ENCODE data around the gene INVS.

- TF ChIP-seq FOXM1 (IDR thresholded peaks at IDR 0.05; ENCODE audit: low read depth) (no peak), USF2 (IDR thresholded peaks at IDR 0.05; ENCODE audit: borderline replicate concordance, low read depth, low read length) (no peak), CTCF (IDR thresholded peaks at IDR 0.05) (no peak), POLR2AphosphoS5 (IDR thresholded peaks at IDR 0.05; ENCODE audit: low read depth, low read length) (no peak), RFX5 (IDR thresholded peaks at IDR 0.05; ENCODE audit: low read length) (no peak), SIN3A (IDR thresholded peaks at IDR 0.05; ENCODE audit: borderline replicate concordance, low read depth, low read length) (no peak), RAD21 (IDR thresholded peaks at IDR 0.05; ENCODE audit: low read length) (no peak), CHD2 (IDR thresholded peaks at IDR 0.05; ENCODE audit: low read length, partially characterized antibody) (no peak), PBX3 (IDR thresholded peaks at IDR 0.05) (no peak), JUND (IDR thresholded peaks at IDR 0.05) (no peak), USF1 (IDR thresholded peaks at IDR 0.05; ENCODE audit: borderline replicate concordance, low read depth) (no peak), EP300 (IDR thresholded peaks at IDR 0.05; ENCODE audit: borderline replicate concordance in 1 of 2, low read depth in 1 of 2, low read length in 1 of 2) (no peak), NRF1 (IDR thresholded peaks at IDR 0.05; ENCODE audit: low read depth, low read length) (no peak)
These were observed 35.9 kb upstream of the INVS start for GRCh38 chr9:100063185-100063584.

All from SK-N-SH (cell line).